Cardiac muscle cell (in vitro differentiated cells and primary cell): Measurements from ENCODE around the gene TTC34. TPM values are rescaled to one million over a fixed set of nuclear protein-coding genes. Genes with fewer than 3 reads are reported as not detected.

Experiments
- DNase-seq, 2 donors: peaks; one replicate each; pipeline versions ENCODE4 v3.0.0 to v3.0.0-alpha.2; 2010 to 2017; ENCODE audit warnings: low read depth in 1 of 2, low spot score in 1 of 2
- H3K27ac ChIP-seq: fragments of 200-600 bp; sonication (generic); 2 replicates; pipeline ENCODE4 v1.5.1; 2016
- H3K27me3 ChIP-seq: fragments of 200-600 bp; sonication (generic); 2 replicates; pipeline ENCODE4 v1.6.0; 2016; ENCODE audit warnings: control low read depth
- H3K36me3 ChIP-seq: fragments of 200-600 bp; sonication (generic); 2 replicates; pipeline ENCODE4 v1.5.1; 2016; ENCODE audit warnings: control low read depth
- H3K4me1 ChIP-seq: fragments of 200-600 bp; sonication (generic); 2 replicates; pipeline ENCODE4 v1.8.1; 2017; ENCODE audit warnings: low read depth, mild to moderate bottlenecking, mixed run types
- H3K4me3 ChIP-seq: fragments of 200-600 bp; sonication (generic); 2 replicates; pipeline ENCODE4 v1.5.1; 2016; ENCODE audit warnings: mild to moderate bottlenecking
- H3K9me3 ChIP-seq: fragments of 200-600 bp; sonication (generic); 2 replicates; pipeline ENCODE4 v1.5.1; 2017; ENCODE audit warnings: low read depth, mild to moderate bottlenecking, control low read depth
- CTCF ChIP-seq: IDR thresholded peaks from 2 replicates; pipeline ENCODE4 v1.5.1; 2012; ENCODE audit warnings: low read depth, mild to moderate bottlenecking, low read length
- polyA plus RNA-seq: library from polyadenylated mRNA; unstranded; fragments of >200 nt; fragmentation: Nextera tagmentation; extraction: Ambion mirVana; gene quantifications from 2 replicates; pipeline ENCODE4 v1.2.1, GENCODE V29; 2016
- total RNA-seq: library from RNA; depleted of rRNA; stranded (reverse); fragments of >200 nt; gene quantifications from 2 replicates; pipeline ENCODE4 v1.2.3, GENCODE V29; 2016

The TTC34 gene
- total and polyA plus RNA-seq, 2 experiments from 2014 or later: not detected

DNA sequence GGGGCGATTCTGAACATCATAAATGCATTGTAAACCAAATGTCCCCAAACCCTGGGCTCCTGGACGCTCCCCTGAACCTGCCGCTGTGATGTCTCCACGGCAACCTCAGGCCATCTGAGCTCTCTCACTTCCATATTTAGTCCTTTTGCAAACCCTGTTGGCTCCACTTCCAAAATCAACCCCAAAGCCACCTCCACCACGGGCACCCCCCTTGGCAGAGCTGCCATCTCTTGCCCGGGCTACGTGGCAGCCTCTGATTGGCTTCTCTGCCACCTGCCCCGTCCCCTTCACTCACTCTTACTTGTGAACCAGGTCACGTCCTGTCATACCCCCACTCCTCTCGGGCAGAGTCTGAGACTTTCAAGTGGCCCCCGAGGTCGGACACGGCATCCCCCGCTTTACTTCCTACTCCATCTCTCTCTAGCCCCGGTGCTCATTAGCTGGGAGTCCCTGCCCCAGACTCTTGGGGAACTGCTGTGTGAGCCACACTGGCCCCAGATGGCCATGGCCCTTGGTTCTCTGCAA lies 199.1 kb downstream of the TTC34 start:
- H3K4me1 ChIP-seq: no peaks in the 10 kb centered on the region
- TF ChIP-seq CTCF: no peak
- no peaks in the 10 kb centered on the region for H3K9me3 ChIP-seq
- H3K27ac ChIP-seq: no peak overlapping the region
- DNase-seq: no peak
- no peaks in the 10 kb centered on the region for H3K27me3 ChIP-seq
- no peaks in the 10 kb centered on the region for H3K36me3 ChIP-seq
- H3K4me3 ChIP-seq: no peak overlapping the region

- H3K4me1 ChIP-seq: no peaks in the 10 kb centered on the region
- no peak overlapping the region for H3K4me3 ChIP-seq
- H3K27me3 ChIP-seq: no peaks in the 10 kb centered on the region
- no peaks in the 10 kb centered on the region for H3K36me3 ChIP-seq
- no peaks in the 10 kb centered on the region for H3K9me3 ChIP-seq
- no peak for TF ChIP-seq CTCF
- no peak for DNase-seq
- no peak overlapping the region for H3K27ac ChIP-seq
These were observed 199.7 kb downstream of the TTC34 start for GRCh38 chr1:2601721-2602303.

DNA sequence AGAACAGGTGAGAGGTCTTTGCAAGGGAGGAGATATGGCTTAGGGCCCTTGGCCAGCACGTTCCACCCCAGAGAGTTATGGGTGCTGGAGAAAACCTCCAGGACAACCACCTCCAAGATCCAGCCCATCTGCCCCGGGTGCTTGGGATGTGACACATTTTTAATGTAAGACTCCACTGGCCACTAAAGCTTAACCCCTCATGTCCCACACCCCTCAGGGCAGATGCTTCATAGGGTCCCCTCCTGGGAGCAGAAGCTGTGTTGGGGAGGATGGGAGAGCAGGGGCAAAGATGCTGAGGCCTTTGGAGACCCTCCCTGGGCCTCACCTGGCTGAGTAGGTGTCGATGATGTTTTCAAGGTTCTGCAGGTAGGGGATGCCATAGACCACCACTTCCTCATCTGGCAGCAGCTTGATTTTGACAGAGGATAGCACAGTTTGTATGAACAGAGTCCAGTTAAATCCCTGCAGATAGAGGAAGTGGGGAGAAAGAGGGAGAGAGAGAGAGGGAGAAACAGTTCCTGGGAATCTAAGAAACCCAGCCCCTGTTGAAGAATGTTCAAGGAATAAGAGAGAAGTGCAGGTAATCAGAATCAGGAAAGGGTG lies 203.1 kb downstream of the TTC34 start:
- H3K4me3 ChIP-seq: no peak overlapping the region
- no peak for TF ChIP-seq CTCF
- H3K27ac ChIP-seq: no peak overlapping the region
- no peaks in the 10 kb centered on the region for H3K4me1 ChIP-seq
- H3K27me3 ChIP-seq: no peaks in the 10 kb centered on the region
- no peaks in the 10 kb centered on the region for H3K36me3 ChIP-seq
- no peaks in the 10 kb centered on the region for H3K9me3 ChIP-seq
- DNase-seq: no peak

- Histone ChIP-seq H3K27me3 (no peaks in the 10 kb centered on the region), H3K4me3 (no peak overlapping the region), H3K9me3 (no peaks in the 10 kb centered on the region), H3K4me1 (no peaks in the 10 kb centered on the region), H3K36me3 (no peaks in the 10 kb centered on the region), H3K27ac (no peak overlapping the region)
- DNase-seq: no peak
- no peak for TF ChIP-seq CTCF
These were observed 203.8 kb downstream of the TTC34 start for GRCh38 chr1:2597441-2598328.

- DNase-seq: no peak
- no peak overlapping the region for H3K27ac ChIP-seq
- no peaks in the 10 kb centered on the region for H3K9me3 ChIP-seq
- H3K36me3 ChIP-seq: no peaks in the 10 kb centered on the region
- no peaks in the 10 kb centered on the region for H3K27me3 ChIP-seq
- H3K4me3 ChIP-seq: no peak overlapping the region
- no peaks in the 10 kb centered on the region for H3K4me1 ChIP-seq
- no peak for TF ChIP-seq CTCF
These were observed 204.8 kb downstream of the TTC34 start for GRCh38 chr1:2596530-2597333.
